Activated CD4-positive, alpha-beta T cell treated with anti-CD3 and anti-CD28 coated beads, Interleukin-2, Interleukin-4, amounts not matched to agents 100 ng/mL and 50 ng/mL, durations not matched to agents 16 hours and 8 hours (primary cell): ENCODE results near the gene ITGA1.

Source experiments
- DNase-seq: peaks from one replicate; pipeline ENCODE4 v3.0.0-alpha.2; 2020; ENCODE audit warnings: low spot score

The ITGA1 gene

DNA sequence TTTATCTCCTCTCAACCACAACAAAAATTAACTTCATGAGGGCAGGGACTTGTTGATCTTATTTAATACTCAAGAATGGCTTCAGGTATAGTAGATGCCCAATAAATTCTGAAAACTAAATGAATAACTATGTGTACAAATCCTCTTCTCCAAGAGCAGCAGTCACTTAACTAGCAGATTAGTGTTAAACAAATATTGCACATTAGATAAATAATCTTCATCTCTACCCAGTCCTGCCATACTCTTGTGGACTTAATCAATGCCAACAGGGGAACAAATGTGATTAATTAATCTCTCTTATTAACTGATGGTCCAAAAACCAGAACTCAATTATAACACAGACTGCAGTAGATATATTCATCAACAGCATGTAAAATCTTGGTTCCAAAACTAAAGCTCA, 15.0 kb upstream of the ITGA1 start:
- DNase-seq: no peak

- DNase-seq: no peak
Measured at GRCh38 chr5:52773342-52773741, 14.4 kb upstream of the ITGA1 start.

GRCh38 chr5:52774005-52774410, 13.7 kb upstream of the ITGA1 start:
- DNase-seq: no peak

- peak; percentile 50 for DNase-seq
Measured at GRCh38 chr5:52776116-52776515, 11.6 kb upstream of the ITGA1 start.

DNA sequence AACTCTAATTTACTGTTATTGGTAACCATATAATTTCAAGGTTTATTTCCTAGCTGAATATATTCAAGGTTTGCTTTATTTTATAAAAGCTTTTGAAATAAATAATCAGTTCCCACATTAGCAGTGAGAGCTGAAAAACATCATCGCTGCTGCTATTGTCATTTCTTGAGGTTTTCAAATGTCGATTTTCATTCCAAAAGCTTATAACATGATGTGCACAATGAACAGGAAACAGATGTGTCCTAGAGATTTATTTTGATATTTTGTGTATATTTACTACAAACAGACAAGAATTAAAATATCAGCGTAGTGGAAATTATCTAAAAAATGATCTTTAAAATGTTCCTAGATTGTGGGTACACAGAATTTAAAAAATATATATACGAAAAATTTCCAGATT, 10.5 kb upstream of the ITGA1 start:
- no peak for DNase-seq

GRCh38 chr5:52778781-52779180, 8.9 kb upstream of the ITGA1 start:
- DNase-seq: no peak

DNA sequence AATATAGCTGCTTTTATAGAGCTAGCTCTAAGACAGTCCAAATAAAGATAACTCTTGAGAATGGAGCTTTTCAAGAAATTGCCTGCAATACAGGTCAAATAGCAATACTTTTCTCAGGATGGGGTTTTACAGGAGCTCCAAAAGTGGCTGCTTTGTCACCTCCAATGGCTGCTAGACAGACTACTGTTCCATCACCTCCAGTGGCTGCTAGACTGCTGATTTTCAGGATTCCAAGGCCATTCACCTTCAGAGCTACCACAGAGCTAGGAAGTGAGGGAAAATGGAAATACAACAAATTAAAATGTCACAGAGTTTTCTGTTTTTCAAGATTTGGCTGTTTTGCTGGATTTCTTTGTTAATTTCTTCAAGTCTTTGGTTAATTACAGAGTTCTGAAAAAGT, 8.5 kb upstream of the ITGA1 start:
- no peak for DNase-seq

DNA sequence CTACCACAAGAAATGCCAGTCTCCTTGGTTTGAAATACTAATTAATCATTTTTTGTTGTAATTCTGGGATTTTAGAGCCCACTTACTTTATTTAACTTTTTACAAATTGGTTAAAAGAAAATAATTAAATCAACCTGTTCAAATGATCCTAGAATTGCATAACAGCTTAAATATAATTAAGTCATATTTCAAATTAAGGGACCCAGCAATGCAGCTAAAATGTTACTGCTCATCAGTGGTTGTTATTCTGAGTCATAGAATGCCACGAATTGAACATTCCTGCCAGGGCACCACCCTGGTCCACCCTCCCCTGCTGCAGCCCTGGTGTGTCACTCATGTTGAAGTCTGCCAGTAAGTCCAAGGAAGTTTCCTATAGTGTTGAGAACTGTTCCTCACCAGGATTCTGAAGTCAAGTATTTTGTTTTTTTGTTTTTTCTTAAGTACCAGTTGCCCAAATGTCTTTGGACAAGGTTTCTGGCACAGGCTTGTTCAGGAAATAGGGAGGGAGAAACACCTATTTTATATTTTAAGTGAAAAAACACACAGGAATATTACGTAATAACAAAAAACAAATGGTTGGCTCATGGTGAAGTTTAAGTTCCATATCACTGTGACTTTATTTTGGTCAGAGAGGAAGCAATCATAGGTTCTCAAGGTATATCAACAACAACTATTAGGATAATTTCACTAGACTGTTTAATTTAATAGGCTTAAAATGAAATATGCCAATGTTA, 4.3 kb upstream of the ITGA1 start:
- no peak for DNase-seq

- no peak for DNase-seq
Measured at GRCh38 chr5:52784737-52785136, 3.0 kb upstream of the ITGA1 start.

GRCh38 chr5:52786391-52786790, 1.3 kb upstream of the ITGA1 start:
- no peak for DNase-seq

GRCh38 chr5:52786949-52787599, 642 bp upstream of the ITGA1 start:
- DNase-seq: peak; percentile 28

GRCh38 chr5:52788505-52788821, 747 bp downstream of the ITGA1 start:
- no peak for DNase-seq

- no peak for DNase-seq
Measured at GRCh38 chr5:52789378-52789777, 1.7 kb downstream of the ITGA1 start.

DNA sequence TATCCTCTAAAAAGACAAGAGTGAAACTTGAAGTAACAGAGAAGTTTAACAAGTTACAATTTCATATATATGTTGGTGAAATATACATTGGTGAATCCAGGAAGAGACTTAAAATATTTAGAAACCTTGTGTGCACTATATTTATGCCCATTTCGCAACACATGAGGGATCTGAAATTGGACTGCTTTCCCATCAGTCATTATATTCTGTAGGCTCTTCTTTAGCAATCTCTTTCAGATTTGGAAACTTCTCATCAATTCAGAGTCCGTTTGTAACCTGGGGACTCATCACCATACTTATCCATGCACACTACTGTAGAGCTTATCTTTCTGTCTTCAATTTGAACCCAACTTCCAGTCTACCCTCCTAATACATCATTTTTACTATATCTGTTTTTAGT, 2.1 kb downstream of the ITGA1 start:
- DNase-seq: no peak

GRCh38 chr5:52791366-52791765, 3.6 kb downstream of the ITGA1 start:
- no peak for DNase-seq

DNA sequence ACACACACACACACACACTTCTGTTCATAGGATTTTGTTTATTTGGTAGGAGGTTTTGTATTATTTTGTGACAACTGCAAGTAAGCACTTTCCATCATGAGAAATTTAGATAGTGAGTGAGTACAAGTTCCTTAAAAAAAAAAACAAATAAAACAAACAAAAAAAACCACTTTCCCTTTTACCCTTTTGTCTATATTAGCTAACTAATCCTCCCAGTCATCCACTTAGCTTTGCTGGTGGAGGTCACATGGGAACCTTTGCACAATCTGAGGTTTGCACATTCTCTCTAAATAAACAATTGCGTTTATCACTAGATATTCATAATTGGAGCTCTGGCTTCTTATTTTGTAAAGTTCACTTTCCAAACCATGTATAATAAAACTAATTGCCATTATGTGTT, 6.8 kb downstream of the ITGA1 start:
- no peak for DNase-seq

- no peak for DNase-seq
Measured at GRCh38 chr5:52796031-52796430, 8.3 kb downstream of the ITGA1 start.

DNA sequence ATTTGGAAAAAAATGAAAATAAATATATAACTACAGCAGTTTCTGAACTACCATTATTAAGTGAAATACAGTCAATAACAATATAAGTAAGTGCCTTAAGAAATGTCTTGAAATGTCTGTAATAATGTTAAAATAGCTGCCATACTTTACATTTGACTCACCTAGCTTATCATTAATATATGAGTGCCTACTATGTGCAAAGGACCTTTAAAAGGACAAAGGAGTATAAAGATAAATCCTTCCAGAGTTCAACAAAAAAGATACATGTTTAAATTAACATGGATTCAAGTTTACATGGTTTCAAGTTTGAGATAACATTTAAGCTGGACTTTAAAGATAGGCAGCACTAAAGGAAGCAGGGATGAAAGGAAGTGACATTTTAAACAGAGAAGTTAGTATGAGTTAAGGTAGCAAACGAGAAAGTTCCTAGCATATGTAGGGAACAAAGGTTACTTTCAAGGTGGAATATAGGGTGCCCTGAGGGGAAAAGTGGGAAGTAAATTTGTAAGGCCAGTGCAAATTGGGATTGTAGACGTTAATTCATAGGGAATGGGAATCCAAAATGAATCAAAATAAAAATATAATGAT, 8.9 kb downstream of the ITGA1 start:
- no peak for DNase-seq

- no peak for DNase-seq
Measured at GRCh38 chr5:52798938-52799337, 11.2 kb downstream of the ITGA1 start.

GRCh38 chr5:52799358-52799982, 11.8 kb downstream of the ITGA1 start:
- DNase-seq: peak; percentile 25

DNA sequence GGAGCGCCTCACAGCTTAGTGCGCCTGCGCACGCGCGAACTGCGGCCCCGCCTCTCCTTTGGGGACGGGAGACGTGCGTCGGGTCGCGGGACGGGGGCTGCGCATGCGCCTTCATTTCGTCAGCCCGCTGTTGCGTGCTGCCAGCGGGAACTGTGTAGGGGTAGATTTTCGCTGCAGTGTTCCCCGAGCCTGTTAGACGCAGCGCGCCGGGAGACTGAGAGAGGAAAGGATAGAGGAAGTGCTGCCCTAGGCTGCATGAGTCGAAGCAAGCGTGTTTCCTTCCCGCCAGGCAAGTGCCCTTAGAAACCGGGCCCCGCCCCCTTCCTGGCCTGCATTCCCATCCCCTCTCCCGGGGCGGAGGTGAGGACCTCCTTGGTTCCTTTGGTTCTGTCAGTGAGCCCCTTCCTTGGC, 12.3 kb downstream of the ITGA1 start:
- DNase-seq: peak; percentile 97

DNA sequence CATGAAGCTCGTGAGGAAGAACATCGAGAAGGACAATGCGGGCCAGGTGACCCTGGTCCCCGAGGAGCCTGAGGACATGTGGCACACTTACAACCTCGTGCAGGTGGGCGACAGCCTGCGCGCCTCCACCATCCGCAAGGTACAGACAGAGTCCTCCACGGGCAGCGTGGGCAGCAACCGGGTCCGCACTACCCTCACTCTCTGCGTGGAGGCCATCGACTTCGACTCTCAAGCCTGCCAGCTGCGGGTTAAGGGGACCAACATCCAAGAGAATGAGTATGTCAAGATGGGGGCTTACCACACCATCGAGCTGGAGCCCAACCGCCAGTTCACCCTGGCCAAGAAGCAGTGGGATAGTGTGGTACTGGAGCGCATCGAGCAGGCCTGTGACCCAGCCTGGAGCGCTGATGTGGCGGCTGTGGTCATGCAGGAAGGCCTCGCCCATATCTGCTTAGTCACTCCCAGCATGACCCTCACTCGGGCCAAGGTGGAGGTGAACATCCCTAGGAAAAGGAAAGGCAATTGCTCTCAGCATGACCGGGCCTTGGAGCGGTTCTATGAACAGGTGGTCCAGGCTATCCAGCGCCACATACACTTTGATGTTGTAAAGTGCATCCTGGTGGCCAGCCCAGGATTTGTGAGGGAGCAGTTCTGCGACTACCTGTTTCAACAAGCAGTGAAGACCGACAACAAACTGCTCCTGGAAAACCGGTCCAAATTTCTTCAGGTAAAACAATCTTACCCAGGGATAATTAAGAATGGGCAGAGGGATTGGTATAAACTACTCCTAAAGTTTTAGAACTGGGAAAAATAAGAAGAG, 12.9 kb downstream of the ITGA1 start:
- DNase-seq: peak; percentile 67
